PC-3 (cell line): ENCODE data around the gene PTN.

Experiments used
- EZH2 ChIP-seq: fragments of 300-600 bp; sonication (generic); IDR thresholded peaks from one replicate; pipeline ENCODE4 v1.6.1; 2017; ENCODE audit warnings: antibody characterized with exemption, mild to moderate bottlenecking, low read length; ENCODE audit not compliant: unreplicated experiment
- EZH2phosphoT487 ChIP-seq: fragments of 300-600 bp; sonication (generic); IDR thresholded peaks from 2 replicates; pipeline ENCODE4 v1.6.1; 2018; ENCODE audit warnings: mild to moderate bottlenecking, antibody characterized with exemption, low read length, borderline replicate concordance
- TF ChIP-seq, protein P1 (sequence below): fragments of 300-600 bp; sonication (generic); conservative IDR thresholded peaks from 2 replicates; pipeline ENCODE4 v1.5.1; 2017; ENCODE audit warnings: antibody characterized with exemption, low read depth, mild to moderate bottlenecking, low read length

DNA sequence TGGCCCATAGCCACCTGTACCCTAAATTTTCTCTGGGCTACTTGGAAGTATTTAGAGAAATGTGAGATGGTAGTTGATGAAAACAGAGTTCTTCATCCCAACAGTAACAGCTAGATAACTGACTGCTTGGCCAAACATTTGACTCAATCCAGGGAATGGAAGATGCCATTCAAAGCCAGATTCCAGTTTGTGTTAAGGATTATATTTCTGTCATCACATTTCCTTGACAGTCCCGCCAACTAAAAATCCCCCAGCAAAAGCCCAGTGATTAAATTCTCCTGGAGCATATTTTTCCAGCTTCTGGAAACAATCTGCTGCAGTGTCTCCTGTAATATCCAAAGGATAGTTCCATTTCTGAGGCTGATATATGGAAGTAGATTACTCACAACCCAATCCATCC, 45.4 kb upstream of the PTN start:
- TF ChIP-seq, protein P1, sequence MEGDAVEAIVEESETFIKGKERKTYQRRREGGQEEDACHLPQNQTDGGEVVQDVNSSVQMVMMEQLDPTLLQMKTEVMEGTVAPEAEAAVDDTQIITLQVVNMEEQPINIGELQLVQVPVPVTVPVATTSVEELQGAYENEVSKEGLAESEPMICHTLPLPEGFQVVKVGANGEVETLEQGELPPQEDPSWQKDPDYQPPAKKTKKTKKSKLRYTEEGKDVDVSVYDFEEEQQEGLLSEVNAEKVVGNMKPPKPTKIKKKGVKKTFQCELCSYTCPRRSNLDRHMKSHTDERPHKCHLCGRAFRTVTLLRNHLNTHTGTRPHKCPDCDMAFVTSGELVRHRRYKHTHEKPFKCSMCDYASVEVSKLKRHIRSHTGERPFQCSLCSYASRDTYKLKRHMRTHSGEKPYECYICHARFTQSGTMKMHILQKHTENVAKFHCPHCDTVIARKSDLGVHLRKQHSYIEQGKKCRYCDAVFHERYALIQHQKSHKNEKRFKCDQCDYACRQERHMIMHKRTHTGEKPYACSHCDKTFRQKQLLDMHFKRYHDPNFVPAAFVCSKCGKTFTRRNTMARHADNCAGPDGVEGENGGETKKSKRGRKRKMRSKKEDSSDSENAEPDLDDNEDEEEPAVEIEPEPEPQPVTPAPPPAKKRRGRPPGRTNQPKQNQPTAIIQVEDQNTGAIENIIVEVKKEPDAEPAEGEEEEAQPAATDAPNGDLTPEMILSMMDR: no peak
- no peak for TF ChIP-seq EZH2
- no peak for TF ChIP-seq EZH2phosphoT487
